PC-3 (cell line): ENCODE data around the gene GZF1. TPM values are rescaled to one million over a fixed set of nuclear protein-coding genes. Genes with fewer than 3 reads are reported as not detected.

ENCODE experiments used
- ATAC-seq: fragments of 200-7000 bp; cut with Tn5 transposase; 2 replicates; pipeline ENCODE4 v1.9.1; 2020; ENCODE audit warnings: mild to moderate bottlenecking, moderate library complexity
- BruUV-seq: library from RNA; stranded (reverse); fragments of 400-500 nt; replicated peaks from 2 replicates; lab custom pipeline; 2021; lab: Mats Ljungman, UMichigan
- CTCF ChIA-PET: fragments of 300-600 bp; sonication (Branson Sonifier 250); formaldehyde crosslinking; loops from one replicate; lab custom pipeline; 2022; ENCODE audit warnings: antibody characterized with exemption; lab: Charles Lee
- POLR2A ChIA-PET: fragments of 300-600 bp; sonication (Branson Sonifier 250); formaldehyde crosslinking; loops from one replicate; lab custom pipeline; 2022; ENCODE audit warnings: antibody characterized with exemption; ENCODE audit not compliant: unreplicated experiment; lab: Charles Lee
- DNase-seq: peaks from one replicate; pipeline ENCODE4 v3.0.0-alpha.2; 2015
- H2AFZ ChIP-seq: fragments of 300-600 bp; sonication (generic); 2 replicates; pipeline ENCODE4 v1.6.0; 2016; ENCODE audit warnings: antibody characterized with exemption, low read length
- H3F3A ChIP-seq: fragments of 300-600 bp; sonication (generic); one replicate; pipeline ENCODE4 v1.6.0; 2017; ENCODE audit warnings: antibody characterized with exemption, low read length, control low read depth, mild to moderate bottlenecking; ENCODE audit not compliant: unreplicated experiment
- H3K27ac ChIP-seq: fragments of 300-600 bp; sonication (generic); 2 replicates; pipeline ENCODE4 v1.5.1; 2016; ENCODE audit warnings: mild to moderate bottlenecking, low read length
- H3K27me3 ChIP-seq: fragments of 300-600 bp; sonication (generic); 2 replicates; pipeline ENCODE4 v1.6.1; 2016; ENCODE audit warnings: low read length, mixed read lengths
- H3K36me3 ChIP-seq: fragments of 300-600 bp; sonication (generic); 2 replicates; pipeline ENCODE4 v1.6.1; 2016; ENCODE audit warnings: low read depth, mixed run types, low read length, mixed read lengths
- H3K4me1 ChIP-seq: fragments of 300-600 bp; sonication (generic); 2 replicates; pipeline ENCODE4 v1.5.1; 2016; ENCODE audit warnings: low read length; ENCODE audit not compliant: insufficient read depth
- H3K4me2 ChIP-seq: fragments of 300-600 bp; sonication (generic); 2 replicates; pipeline ENCODE4 v1.6.0; 2016; ENCODE audit warnings: low read length
- H3K4me3 ChIP-seq: fragments of 300-600 bp; sonication (generic); 2 replicates; pipeline ENCODE4 v1.5.1; 2016; ENCODE audit warnings: mild to moderate bottlenecking, low read length, mixed read lengths
- H3K79me2 ChIP-seq: fragments of 300-600 bp; sonication (generic); 2 replicates; pipeline ENCODE4 v1.6.1; 2017; ENCODE audit warnings: low read length, mixed read lengths
- H3K9ac ChIP-seq: fragments of 300-600 bp; sonication (generic); 2 replicates; pipeline ENCODE4 v1.6.0; 2016; ENCODE audit warnings: mild to moderate bottlenecking, low read length
- H3K9me2 ChIP-seq: fragments of 300-600 bp; sonication (generic); replicated peaks from 2 replicates; pipeline ENCODE4 v1.6.1; 2016; ENCODE audit warnings: mixed run types, low read length, mixed read lengths
- H3K9me3 ChIP-seq: fragments of 300-600 bp; sonication (generic); 2 replicates; pipeline ENCODE4 v1.6.1; 2016; ENCODE audit warnings: low read length, mixed read lengths
- H4K20me1 ChIP-seq: fragments of 300-600 bp; sonication (generic); 2 replicates; pipeline ENCODE4 v1.6.1; 2016; ENCODE audit warnings: low read length, mixed read lengths
- EZH2 ChIP-seq: fragments of 300-600 bp; sonication (generic); IDR thresholded peaks from one replicate; pipeline ENCODE4 v1.6.1; 2017; ENCODE audit warnings: antibody characterized with exemption, mild to moderate bottlenecking, low read length; ENCODE audit not compliant: unreplicated experiment
- EZH2phosphoT487 ChIP-seq: fragments of 300-600 bp; sonication (generic); IDR thresholded peaks from 2 replicates; pipeline ENCODE4 v1.6.1; 2018; ENCODE audit warnings: mild to moderate bottlenecking, antibody characterized with exemption, low read length, borderline replicate concordance
- intact Hi-C: fragments of 100-400 bp; cut with micrococcal nuclease; formaldehyde crosslinking; loops from 2 replicates; pipeline ENCODE4 v1.9.0; 2023
- total RNA-seq: library from RNA; depleted of rRNA; stranded (reverse); fragments of >200 nt; gene quantifications from 2 replicates; pipeline ENCODE4 v1.2.3, GENCODE V29; 2014
- TF ChIP-seq, protein P1 (sequence below): fragments of 300-600 bp; sonication (generic); conservative IDR thresholded peaks from 2 replicates; pipeline ENCODE4 v1.5.1; 2017; ENCODE audit warnings: antibody characterized with exemption, low read depth, mild to moderate bottlenecking, low read length

GZF1 gene
- total RNA-seq, 1 experiment from 2014 or later: 16.0 TPM

DNA sequence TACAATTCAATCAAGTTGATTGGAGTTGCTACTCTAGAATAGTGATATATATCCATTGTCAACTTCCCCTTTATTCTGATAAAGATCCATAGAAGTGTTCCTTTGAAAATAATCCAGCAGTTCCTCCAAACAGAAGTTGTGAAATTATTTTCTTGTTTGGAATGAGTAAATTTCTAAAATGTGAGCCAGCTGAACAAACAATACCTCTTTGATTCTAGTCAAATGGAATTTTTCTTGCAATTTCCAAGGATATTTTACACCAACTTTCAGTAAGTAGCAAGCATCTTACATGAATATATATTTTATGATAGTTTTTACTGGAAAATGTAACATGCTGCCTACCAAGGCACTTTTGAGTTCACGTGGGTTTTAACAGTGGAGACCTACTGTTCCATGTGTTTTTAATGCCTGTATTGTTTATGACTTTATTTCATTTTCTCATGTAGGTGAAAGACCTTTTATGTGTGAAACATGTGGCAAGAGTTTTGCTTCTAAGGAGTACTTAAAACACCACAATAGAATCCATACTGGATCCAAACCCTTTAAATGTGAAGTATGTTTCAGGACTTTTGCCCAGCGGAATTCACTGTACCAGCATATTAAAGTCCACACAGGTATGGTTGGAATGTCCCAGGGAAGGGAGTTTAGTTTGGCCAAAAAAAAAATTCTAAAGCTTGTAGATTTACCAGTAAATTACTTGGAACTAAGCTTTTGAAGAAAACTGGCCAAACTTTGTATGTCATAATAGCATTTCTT, 6.5 kb downstream of the GZF1 start:
- H3K4me2 ChIP-seq: peak overlapping the region; percentile 50
- no peak overlapping the region for H3K4me3 ChIP-seq
- no peaks in the 10 kb centered on the region for H3K27me3 ChIP-seq
- H3K27ac ChIP-seq: peak overlapping the region; percentile 5; the same call in 1 of the 2 replicates
- no peaks in the 10 kb centered on the region for H3K9me3 ChIP-seq
- ATAC-seq (no peak; the same call in 1 of the 2 replicates), DNase-seq (peak; percentile 37)
- H3K9ac ChIP-seq: no peak overlapping the region
- TF ChIP-seq EZH2phosphoT487 (no peak), EZH2 (no peak)
- TF ChIP-seq, protein P1, sequence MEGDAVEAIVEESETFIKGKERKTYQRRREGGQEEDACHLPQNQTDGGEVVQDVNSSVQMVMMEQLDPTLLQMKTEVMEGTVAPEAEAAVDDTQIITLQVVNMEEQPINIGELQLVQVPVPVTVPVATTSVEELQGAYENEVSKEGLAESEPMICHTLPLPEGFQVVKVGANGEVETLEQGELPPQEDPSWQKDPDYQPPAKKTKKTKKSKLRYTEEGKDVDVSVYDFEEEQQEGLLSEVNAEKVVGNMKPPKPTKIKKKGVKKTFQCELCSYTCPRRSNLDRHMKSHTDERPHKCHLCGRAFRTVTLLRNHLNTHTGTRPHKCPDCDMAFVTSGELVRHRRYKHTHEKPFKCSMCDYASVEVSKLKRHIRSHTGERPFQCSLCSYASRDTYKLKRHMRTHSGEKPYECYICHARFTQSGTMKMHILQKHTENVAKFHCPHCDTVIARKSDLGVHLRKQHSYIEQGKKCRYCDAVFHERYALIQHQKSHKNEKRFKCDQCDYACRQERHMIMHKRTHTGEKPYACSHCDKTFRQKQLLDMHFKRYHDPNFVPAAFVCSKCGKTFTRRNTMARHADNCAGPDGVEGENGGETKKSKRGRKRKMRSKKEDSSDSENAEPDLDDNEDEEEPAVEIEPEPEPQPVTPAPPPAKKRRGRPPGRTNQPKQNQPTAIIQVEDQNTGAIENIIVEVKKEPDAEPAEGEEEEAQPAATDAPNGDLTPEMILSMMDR: no peak
- peaks cover 70% of the 10 kb centered on the region for H3K79me2 ChIP-seq
- POLR2A ChIA-PET: no interaction called here
- peaks cover 28% of the 10 kb centered on the region for H4K20me1 ChIP-seq
- BruUV-seq: no TSS peak
- H2AFZ ChIP-seq: no peak overlapping the region
- H3K36me3 ChIP-seq: peaks cover 55% of the 10 kb centered on the region; the same call in 1 of the 2 replicates
- no peaks in the 10 kb centered on the region for H3K9me2 ChIP-seq
- no peaks in the 10 kb centered on the region for H3F3A ChIP-seq
- CTCF ChIA-PET: no interaction called here
- H3K4me1 ChIP-seq: peaks cover 41% of the 10 kb centered on the region
- intact Hi-C loops: no loop called here

DNA sequence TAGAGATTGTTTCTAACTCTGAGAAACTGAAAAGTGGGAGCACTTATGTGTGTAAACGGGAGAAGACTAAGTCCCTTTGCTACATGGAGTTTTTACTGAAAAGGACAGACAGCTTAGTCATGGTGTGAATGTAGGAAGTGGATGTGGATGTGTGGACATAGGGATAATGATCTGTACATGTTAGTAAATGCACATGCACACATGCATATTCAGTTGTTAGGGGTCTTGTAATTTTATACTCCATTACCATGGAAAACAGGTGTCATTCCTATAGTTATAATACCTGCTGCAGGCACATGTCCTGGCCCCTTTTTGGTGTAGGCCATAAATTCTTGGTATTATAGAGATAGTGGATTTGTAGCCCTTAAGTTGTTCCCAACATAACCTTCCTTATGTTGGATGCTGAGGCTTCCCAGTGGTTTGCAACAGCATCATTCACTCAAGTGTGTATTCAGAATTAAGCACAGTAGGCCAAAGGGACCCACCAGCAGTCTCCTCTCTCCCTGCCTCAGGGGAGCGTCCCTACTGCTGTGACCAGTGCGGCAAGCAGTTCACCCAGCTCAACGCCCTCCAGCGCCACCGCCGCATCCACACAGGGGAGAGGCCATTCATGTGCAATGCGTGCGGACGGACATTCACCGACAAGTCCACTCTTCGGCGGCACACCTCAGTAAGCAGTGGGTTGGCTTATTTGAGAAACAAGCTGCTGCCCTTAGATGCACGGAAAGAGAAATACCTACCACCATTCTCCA, 7.3 kb downstream of the GZF1 start:
- no peak for ATAC-seq
- DNase-seq: no peak
- Histone ChIP-seq H3K4me1 (peaks cover 34% of the 10 kb centered on the region), H3K79me2 (peaks cover 63% of the 10 kb centered on the region), H3K4me3 (no peak overlapping the region), H3K9me3 (no peaks in the 10 kb centered on the region), H3K9me2 (no peaks in the 10 kb centered on the region), H3F3A (no peaks in the 10 kb centered on the region), H3K4me2 (no peak overlapping the region), H4K20me1 (peaks cover 25% of the 10 kb centered on the region), H3K9ac (no peak overlapping the region), H3K36me3 (peaks cover 61% of the 10 kb centered on the region; the same call in 1 of the 2 replicates), H3K27me3 (no peaks in the 10 kb centered on the region), H2AFZ (no peak overlapping the region), H3K27ac (no peak overlapping the region)
- BruUV-seq: no TSS peak
- intact Hi-C loops: no loop called here
- POLR2A ChIA-PET: no interaction called here
- CTCF ChIA-PET: no interaction called here
- TF ChIP-seq, protein P1: no peak
- TF ChIP-seq EZH2: no peak
- no peak for TF ChIP-seq EZH2phosphoT487
